ENCODE results near the gene ADRA1B.
"Not testable (repeated sequence)": the region's sequence is repeated elsewhere in the genome, so short reads cannot be mapped to it uniquely, and the experiment has no call there.

GRCh38 chr5:159965838-159966128, 49.5 kb downstream of the ADRA1B start:
- TF ChIP-seq CTCF (conservative IDR thresholded peaks at IDR 0.05 in 1 of 2, IDR thresholded peaks at IDR 0.05 in 1 of 2; ENCODE audit: extremely low read depth in 1 of 2, insufficient read depth in 1 of 2, low read depth in 1 of 2, low read length in 2 of 2); EZH2 (IDR thresholded peaks at IDR 0.05; ENCODE audit: borderline replicate concordance, low read length): not testable (repeated sequence)
